GM23338 (cell line): Measurements from ENCODE around the gene MFAP3L. TPM values are rescaled to one million over a fixed set of nuclear protein-coding genes. Genes with fewer than 3 reads are reported as not detected.

ENCODE experiments used
- ATAC-seq: fragments of 200-7000 bp; cut with Tn5 transposase; 3 replicates; pipeline ENCODE4 v1.9.1; 2020
- DNase-seq: peaks from one replicate; pipeline ENCODE4 v3.0.0-alpha.2; 2015; ENCODE audit warnings: low spot score
- H2AFZ ChIP-seq: fragments of 200-600 bp; sonication (generic); 2 replicates; pipeline ENCODE4 v1.8.0; 2016; ENCODE audit warnings: antibody characterized with exemption, mild to moderate bottlenecking, moderate library complexity
- H3F3A ChIP-seq: fragments of 200-600 bp; sonication (generic); replicated peaks from 2 replicates; pipeline ENCODE4 v1.8.0; 2017; ENCODE audit warnings: antibody characterized with exemption, mixed run types, low read depth
- H3K27ac ChIP-seq: fragments of 200-600 bp; sonication (generic); 2 replicates; pipeline ENCODE4 v1.6.1; 2016; ENCODE audit warnings: low read depth
- H3K27me3 ChIP-seq: fragments of 200-600 bp; sonication (generic); 2 replicates; pipeline ENCODE4 v1.8.0; 2016; ENCODE audit warnings: mild to moderate bottlenecking, mixed run types, moderate library complexity; ENCODE audit not compliant: insufficient read depth
- H3K36me3 ChIP-seq: fragments of 200-600 bp; sonication (generic); 2 replicates; pipeline ENCODE4 v1.8.0; 2016; ENCODE audit warnings: mild to moderate bottlenecking; ENCODE audit not compliant: insufficient read depth
- H3K4me1 ChIP-seq: fragments of 200-600 bp; sonication (generic); 2 replicates; pipeline ENCODE4 v1.8.0; 2016; ENCODE audit warnings: mild to moderate bottlenecking, moderate library complexity; ENCODE audit not compliant: insufficient read depth
- H3K4me2 ChIP-seq: fragments of 200-600 bp; sonication (generic); 2 replicates; pipeline ENCODE4 v1.7.1; 2017; ENCODE audit warnings: mixed run types
- H3K4me3 ChIP-seq: fragments of 200-600 bp; sonication (generic); 2 replicates; pipeline ENCODE4 v1.6.1; 2016; ENCODE audit warnings: mixed run types
- H3K79me2 ChIP-seq: fragments of 200-600 bp; sonication (generic); replicated peaks from 2 replicates; pipeline ENCODE4 v1.8.0; 2017; ENCODE audit warnings: mild to moderate bottlenecking; ENCODE audit not compliant: insufficient read depth
- H3K9me2 ChIP-seq: fragments of 200-600 bp; sonication (generic); 2 replicates; pipeline ENCODE4 v1.8.0; 2017; ENCODE audit not compliant: insufficient read depth
- H4K20me1 ChIP-seq: fragments of 200-600 bp; sonication (generic); replicated peaks from 2 replicates; pipeline ENCODE4 v1.8.0; 2017; ENCODE audit warnings: mild to moderate bottlenecking; ENCODE audit not compliant: insufficient read depth
- H3K27ac Mint-ChIP-seq: 2 replicates; pipeline ENCODE4 v1.8.0; 2020; ENCODE audit warnings: inconsistent platforms, mild to moderate bottlenecking, moderate library complexity, mixed read lengths
- H3K27me3 Mint-ChIP-seq: 3 replicates; pipeline ENCODE4 v1.8.0; 2022; ENCODE audit warnings: low read depth, mild to moderate bottlenecking, moderate library complexity, mixed read lengths, inconsistent platforms; ENCODE audit not compliant: insufficient read depth, poor library complexity
- H3K36me3 Mint-ChIP-seq: 3 replicates; pipeline ENCODE4 v1.8.0; 2021; ENCODE audit warnings: low read depth, mild to moderate bottlenecking, inconsistent platforms, moderate library complexity, mixed read lengths
- H3K4me1 Mint-ChIP-seq: 3 replicates; pipeline ENCODE4 v1.8.0; 2020; ENCODE audit warnings: mild to moderate bottlenecking, inconsistent platforms, mixed read lengths
- H3K4me3 Mint-ChIP-seq: 3 replicates; pipeline ENCODE4 v1.8.0; 2021; ENCODE audit warnings: moderate library complexity, mild to moderate bottlenecking, inconsistent platforms, mixed read lengths
- H3K9me3 Mint-ChIP-seq: 3 replicates; pipeline ENCODE4 v1.8.0; 2020; ENCODE audit warnings: moderate library complexity, mild to moderate bottlenecking, inconsistent platforms, mixed read lengths
- EZH2 ChIP-seq: fragments of 200-600 bp; sonication (generic); IDR thresholded peaks from one replicate; pipeline ENCODE4 v1.8.0; 2017; ENCODE audit warnings: antibody characterized with exemption, mild to moderate bottlenecking, low read depth; ENCODE audit not compliant: unreplicated experiment
- JUNB ChIP-seq: IDR thresholded peaks from one replicate; pipeline ENCODE4 v1.6.1; 2016; ENCODE audit warnings: antibody characterized with exemption; ENCODE audit not compliant: unreplicated experiment
- POLR2AphosphoS5 ChIP-seq: IDR thresholded peaks from 2 replicates; pipeline ENCODE4 v1.6.1; 2016; ENCODE audit warnings: antibody characterized with exemption, low read depth
- STAT1 ChIP-seq: IDR thresholded peaks from one replicate; pipeline ENCODE4 v1.6.1; 2016; ENCODE audit warnings: antibody characterized with exemption; ENCODE audit not compliant: unreplicated experiment
- ZNF114 ChIP-seq: fragments of 250-450 bp; sonication (Bioruptor Pico); IDR thresholded peaks from 2 replicates; pipeline ENCODE4 v1.5.0; 2020; ENCODE audit warnings: mild to moderate bottlenecking, moderate library complexity
- ZNF331 ChIP-seq: fragments of 250-450 bp; sonication (Bioruptor Pico); IDR thresholded peaks from 2 replicates; pipeline ENCODE4 v1.5.0; 2020; ENCODE audit warnings: low read depth, mild to moderate bottlenecking, moderate library complexity
- polyA plus RNA-seq: library from polyadenylated mRNA; unstranded; fragments of >200 nt; fragmentation: Nextera tagmentation; extraction: Ambion mirVana; gene quantifications from 2 replicates; pipeline ENCODE4 v1.2.1, GENCODE V29; 2016
- total RNA-seq: library from RNA; depleted of rRNA; stranded (reverse); fragments of >200 nt; shearing (Covaris generic); gene quantifications from 2 replicates; pipeline ENCODE4 v1.2.3, GENCODE V29; 2014
- TF ChIP-seq, protein P1 (sequence below): IDR thresholded peaks from one replicate; pipeline ENCODE4 v1.6.1; 2018; ENCODE audit warnings: antibody characterized with exemption; ENCODE audit not compliant: unreplicated experiment
- TF ChIP-seq, protein P2 (sequence below), 2 experiments: fragments of 200-600 bp in 1 of 2; sonication (generic) in 1 of 2; conservative IDR thresholded peaks; 2 replicates each; pipeline versions ENCODE4 v1.5.1 to v1.6.1; 2016 to 2017; ENCODE audit warnings: antibody characterized with exemption in 2 of 2, low read depth in 2 of 2, mild to moderate bottlenecking in 2 of 2, moderate library complexity in 1 of 2
- TF ChIP-seq, protein P3 (sequence below): fragments of 250-450 bp; sonication (Bioruptor Pico); IDR thresholded peaks from 2 replicates; pipeline ENCODE4 v1.5.0; 2020; ENCODE audit warnings: mild to moderate bottlenecking, moderate library complexity

Gene MFAP3L
- total and polyA plus RNA-seq, 2 experiments from 2014 or later: 3.4 to 7.9 TPM

DNA sequence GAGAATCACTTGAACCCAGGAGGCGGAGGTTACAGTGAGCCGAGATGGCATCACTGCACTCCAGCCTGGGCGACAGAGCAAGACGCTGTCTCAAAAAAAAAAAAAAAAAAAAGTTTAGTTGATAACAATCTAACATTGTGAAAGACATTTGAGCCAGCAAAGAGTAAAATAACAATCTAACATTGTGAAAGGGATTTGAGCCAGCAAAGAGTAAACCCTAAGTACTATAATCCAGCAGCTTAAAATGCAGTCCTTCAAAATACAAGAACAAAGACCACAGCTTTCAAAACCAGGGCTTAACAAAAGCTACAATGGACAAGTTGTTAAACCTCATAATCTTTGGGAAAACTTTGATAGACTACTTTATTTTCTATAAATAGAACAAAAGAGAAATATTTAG, 16.9 kb downstream of the MFAP3L start (continued):
- TF ChIP-seq POLR2AphosphoS5 (no peak), ZNF331 (CRISPR knock-in tag) (no peak), EZH2 (no peak)
- TF ChIP-seq, protein P1, sequence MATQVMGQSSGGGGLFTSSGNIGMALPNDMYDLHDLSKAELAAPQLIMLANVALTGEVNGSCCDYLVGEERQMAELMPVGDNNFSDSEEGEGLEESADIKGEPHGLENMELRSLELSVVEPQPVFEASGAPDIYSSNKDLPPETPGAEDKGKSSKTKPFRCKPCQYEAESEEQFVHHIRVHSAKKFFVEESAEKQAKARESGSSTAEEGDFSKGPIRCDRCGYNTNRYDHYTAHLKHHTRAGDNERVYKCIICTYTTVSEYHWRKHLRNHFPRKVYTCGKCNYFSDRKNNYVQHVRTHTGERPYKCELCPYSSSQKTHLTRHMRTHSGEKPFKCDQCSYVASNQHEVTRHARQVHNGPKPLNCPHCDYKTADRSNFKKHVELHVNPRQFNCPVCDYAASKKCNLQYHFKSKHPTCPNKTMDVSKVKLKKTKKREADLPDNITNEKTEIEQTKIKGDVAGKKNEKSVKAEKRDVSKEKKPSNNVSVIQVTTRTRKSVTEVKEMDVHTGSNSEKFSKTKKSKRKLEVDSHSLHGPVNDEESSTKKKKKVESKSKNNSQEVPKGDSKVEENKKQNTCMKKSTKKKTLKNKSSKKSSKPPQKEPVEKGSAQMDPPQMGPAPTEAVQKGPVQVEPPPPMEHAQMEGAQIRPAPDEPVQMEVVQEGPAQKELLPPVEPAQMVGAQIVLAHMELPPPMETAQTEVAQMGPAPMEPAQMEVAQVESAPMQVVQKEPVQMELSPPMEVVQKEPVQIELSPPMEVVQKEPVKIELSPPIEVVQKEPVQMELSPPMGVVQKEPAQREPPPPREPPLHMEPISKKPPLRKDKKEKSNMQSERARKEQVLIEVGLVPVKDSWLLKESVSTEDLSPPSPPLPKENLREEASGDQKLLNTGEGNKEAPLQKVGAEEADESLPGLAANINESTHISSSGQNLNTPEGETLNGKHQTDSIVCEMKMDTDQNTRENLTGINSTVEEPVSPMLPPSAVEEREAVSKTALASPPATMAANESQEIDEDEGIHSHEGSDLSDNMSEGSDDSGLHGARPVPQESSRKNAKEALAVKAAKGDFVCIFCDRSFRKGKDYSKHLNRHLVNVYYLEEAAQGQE: no peak
- TF ChIP-seq, protein P2, sequence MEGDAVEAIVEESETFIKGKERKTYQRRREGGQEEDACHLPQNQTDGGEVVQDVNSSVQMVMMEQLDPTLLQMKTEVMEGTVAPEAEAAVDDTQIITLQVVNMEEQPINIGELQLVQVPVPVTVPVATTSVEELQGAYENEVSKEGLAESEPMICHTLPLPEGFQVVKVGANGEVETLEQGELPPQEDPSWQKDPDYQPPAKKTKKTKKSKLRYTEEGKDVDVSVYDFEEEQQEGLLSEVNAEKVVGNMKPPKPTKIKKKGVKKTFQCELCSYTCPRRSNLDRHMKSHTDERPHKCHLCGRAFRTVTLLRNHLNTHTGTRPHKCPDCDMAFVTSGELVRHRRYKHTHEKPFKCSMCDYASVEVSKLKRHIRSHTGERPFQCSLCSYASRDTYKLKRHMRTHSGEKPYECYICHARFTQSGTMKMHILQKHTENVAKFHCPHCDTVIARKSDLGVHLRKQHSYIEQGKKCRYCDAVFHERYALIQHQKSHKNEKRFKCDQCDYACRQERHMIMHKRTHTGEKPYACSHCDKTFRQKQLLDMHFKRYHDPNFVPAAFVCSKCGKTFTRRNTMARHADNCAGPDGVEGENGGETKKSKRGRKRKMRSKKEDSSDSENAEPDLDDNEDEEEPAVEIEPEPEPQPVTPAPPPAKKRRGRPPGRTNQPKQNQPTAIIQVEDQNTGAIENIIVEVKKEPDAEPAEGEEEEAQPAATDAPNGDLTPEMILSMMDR (conservative IDR thresholded peaks at IDR 0.05; ENCODE audit: low read depth in 2 of 2): no peak

DNA sequence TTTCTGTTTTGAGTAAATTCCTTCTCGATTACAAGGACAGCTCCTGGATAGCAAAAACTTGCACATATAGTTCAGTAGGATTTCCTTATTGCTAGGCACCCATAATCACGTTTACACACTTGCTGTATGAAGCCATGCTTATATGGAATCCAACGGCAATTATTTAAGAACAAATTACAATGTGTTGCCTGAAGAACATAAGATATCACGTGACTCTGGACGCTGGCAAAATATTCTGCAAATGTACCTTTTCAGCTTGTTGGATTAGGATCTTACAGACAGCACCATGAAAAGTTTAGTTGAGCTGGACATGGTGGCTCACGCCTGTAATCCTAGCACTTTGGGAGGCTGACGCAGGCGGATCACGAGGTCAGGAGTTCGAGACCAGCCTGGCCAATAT, 17.4 kb downstream of the MFAP3L start:
- ATAC-seq: no peak
- Histone ChIP-seq H3K4me2 (no peak overlapping the region), H3K79me2 (no peaks in the 10 kb centered on the region)
- TF ChIP-seq ZNF114 (CRISPR knock-in tag) (no peak), JUNB (no peak), POLR2AphosphoS5 (no peak), STAT1 (no peak)
- TF ChIP-seq, protein P3, sequence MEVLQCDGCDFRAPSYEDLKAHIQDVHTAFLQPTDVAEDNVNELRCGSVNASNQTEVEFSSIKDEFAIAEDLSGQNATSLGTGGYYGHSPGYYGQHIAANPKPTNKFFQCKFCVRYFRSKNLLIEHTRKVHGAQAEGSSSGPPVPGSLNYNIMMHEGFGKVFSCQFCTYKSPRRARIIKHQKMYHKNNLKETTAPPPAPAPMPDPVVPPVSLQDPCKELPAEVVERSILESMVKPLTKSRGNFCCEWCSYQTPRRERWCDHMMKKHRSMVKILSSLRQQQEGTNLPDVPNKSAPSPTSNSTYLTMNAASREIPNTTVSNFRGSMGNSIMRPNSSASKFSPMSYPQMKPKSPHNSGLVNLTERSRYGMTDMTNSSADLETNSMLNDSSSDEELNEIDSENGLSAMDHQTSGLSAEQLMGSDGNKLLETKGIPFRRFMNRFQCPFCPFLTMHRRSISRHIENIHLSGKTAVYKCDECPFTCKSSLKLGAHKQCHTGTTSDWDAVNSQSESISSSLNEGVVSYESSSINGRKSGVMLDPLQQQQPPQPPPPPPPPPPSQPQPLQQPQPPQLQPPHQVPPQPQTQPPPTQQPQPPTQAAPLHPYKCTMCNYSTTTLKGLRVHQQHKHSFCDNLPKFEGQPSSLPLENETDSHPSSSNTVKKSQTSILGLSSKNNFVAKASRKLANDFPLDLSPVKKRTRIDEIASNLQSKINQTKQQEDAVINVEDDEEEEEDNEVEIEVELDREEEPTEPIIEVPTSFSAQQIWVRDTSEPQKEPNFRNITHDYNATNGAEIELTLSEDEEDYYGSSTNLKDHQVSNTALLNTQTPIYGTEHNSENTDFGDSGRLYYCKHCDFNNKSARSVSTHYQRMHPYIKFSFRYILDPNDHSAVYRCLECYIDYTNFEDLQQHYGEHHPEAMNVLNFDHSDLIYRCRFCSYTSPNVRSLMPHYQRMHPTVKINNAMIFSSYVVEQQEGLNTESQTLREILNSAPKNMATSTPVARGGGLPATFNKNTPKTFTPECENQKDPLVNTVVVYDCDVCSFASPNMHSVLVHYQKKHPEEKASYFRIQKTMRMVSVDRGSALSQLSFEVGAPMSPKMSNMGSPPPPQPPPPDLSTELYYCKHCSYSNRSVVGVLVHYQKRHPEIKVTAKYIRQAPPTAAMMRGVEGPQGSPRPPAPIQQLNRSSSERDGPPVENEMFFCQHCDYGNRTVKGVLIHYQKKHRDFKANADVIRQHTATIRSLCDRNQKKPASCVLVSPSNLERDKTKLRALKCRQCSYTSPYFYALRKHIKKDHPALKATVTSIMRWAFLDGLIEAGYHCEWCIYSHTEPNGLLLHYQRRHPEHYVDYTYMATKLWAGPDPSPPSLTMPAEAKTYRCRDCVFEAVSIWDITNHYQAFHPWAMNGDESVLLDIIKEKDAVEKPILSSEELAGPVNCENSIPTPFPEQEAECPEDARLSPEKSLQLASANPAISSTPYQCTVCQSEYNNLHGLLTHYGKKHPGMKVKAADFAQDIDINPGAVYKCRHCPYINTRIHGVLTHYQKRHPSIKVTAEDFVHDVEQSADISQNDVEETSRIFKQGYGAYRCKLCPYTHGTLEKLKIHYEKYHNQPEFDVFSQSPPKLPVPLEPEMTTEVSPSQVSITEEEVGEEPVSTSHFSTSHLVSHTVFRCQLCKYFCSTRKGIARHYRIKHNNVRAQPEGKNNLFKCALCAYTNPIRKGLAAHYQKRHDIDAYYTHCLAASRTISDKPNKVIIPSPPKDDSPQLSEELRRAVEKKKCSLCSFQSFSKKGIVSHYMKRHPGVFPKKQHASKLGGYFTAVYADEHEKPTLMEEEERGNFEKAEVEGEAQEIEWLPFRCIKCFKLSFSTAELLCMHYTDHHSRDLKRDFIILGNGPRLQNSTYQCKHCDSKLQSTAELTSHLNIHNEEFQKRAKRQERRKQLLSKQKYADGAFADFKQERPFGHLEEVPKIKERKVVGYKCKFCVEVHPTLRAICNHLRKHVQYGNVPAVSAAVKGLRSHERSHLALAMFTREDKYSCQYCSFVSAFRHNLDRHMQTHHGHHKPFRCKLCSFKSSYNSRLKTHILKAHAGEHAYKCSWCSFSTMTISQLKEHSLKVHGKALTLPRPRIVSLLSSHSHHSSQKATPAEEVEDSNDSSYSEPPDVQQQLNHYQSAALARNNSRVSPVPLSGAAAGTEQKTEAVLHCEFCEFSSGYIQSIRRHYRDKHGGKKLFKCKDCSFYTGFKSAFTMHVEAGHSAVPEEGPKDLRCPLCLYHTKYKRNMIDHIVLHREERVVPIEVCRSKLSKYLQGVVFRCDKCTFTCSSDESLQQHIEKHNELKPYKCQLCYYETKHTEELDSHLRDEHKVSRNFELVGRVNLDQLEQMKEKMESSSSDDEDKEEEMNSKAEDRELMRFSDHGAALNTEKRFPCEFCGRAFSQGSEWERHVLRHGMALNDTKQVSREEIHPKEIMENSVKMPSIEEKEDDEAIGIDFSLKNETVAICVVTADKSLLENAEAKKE (CRISPR knock-in tag): no peak
- TF ChIP-seq, protein P1: no peak

More for the DNA sequence above, 17.4 kb downstream of the MFAP3L start:
- H4K20me1 ChIP-seq: no peaks in the 10 kb centered on the region
- H3K4me1 ChIP-seq: peaks cover 6% of the 10 kb centered on the region; the same call in 1 of the 2 replicates
- H2AFZ ChIP-seq: no peak overlapping the region
- Mint-ChIP-seq H3K27me3 (no peaks in the 10 kb centered on the region), H3K27ac (no peak overlapping the region), H3K9me3 (no peaks in the 10 kb centered on the region), H3K4me3 (no peak overlapping the region), H3K4me1 (peaks cover 16% of the 10 kb centered on the region; the same call in 2 of the 3 replicates), H3K36me3 (peaks cover 10% of the 10 kb centered on the region; the same call in 1 of the 3 replicates)
- peaks cover 4% of the 10 kb centered on the region; the same call in 1 of the 2 replicates for H3K9me2 ChIP-seq
- DNase-seq: no peak
- no peaks in the 10 kb centered on the region for H3F3A ChIP-seq
- H3K4me3 ChIP-seq: no peak overlapping the region
- H3K27me3 ChIP-seq: no peaks in the 10 kb centered on the region
- no peak overlapping the region for H3K27ac ChIP-seq
- no peaks in the 10 kb centered on the region for H3K36me3 ChIP-seq
